HepG2 (cell line): ENCODE data around the gene LRRTM1. TPM values are rescaled to one million over a fixed set of nuclear protein-coding genes. Genes with fewer than 3 reads are reported as not detected.

Experiments used
- ATAC-seq: fragments of 200-7000 bp; cut with Tn5 transposase; 3 replicates; pipeline ENCODE4 v1.9.1; 2020; ENCODE audit warnings: mild to moderate bottlenecking, moderate library complexity
- BruUV-seq: library from RNA; stranded (reverse); fragments of 400-500 nt; replicated peaks from 2 replicates; lab custom pipeline; 2021; lab: Mats Ljungman, UMichigan
- CTCF ChIA-PET: fragments of 300-600 bp; formaldehyde crosslinking; extraction: SDS; loops from one replicate; lab custom pipeline; 2021; ENCODE audit warnings: low total read pairs, inconsistent platforms, low intra/inter-chr PET ratio; lab: Yijun Ruan, JAX
- POLR2A ChIA-PET: fragments of 350-600 bp; sonication (Branson Sonifier 250); formaldehyde crosslinking; loops from one replicate; lab custom pipeline; 2020; ENCODE audit warnings: antibody characterized with exemption, inconsistent platforms; lab: Yijun Ruan, JAX
- DNase-seq: peaks from one replicate; pipeline ENCODE4 v3.0.0-alpha.2; 2015; ENCODE audit warnings: low spot score
- FAIRE-seq: peaks from 3 replicates; lab custom pipeline; 2011; peaks lifted over from hg19 to GRCh38; lab: Jason Lieb, UNC
- H2AFZ ChIP-seq: one replicate; pipeline ENCODE4 v1.6.1; 2011; ENCODE audit warnings: low read length, inconsistent platforms
- H3K27ac ChIP-seq: fragments of 300-600 bp; 3 replicates; pipeline ENCODE4 v1.8.0; 2011; ENCODE audit warnings: mixed run types, mild to moderate bottlenecking, mixed read lengths, low read length, inconsistent platforms; ENCODE audit not compliant: insufficient read depth; ENCODE audit errors: extremely low read length
- H3K27me3 ChIP-seq, 2 experiments: fragments of 200-600 bp in 1 of 2; 2 replicates in 1 of 2; 3 replicates in 1 of 2; pipeline versions ENCODE4 v1.6.0 to v1.8.0; 2011; ENCODE audit warnings: low read length in 2 of 2, mild to moderate bottlenecking in 2 of 2, moderate library complexity in 2 of 2, inconsistent platforms in 1 of 2; ENCODE audit not compliant: insufficient read depth in 2 of 2, control insufficient read depth in 1 of 2
- H3K36me3 ChIP-seq, 2 experiments: fragments of 200-600 bp in 1 of 2; replicated peaks in 1 of 2; 2 replicates in 1 of 2; 3 replicates in 1 of 2; pipeline versions ENCODE4 v1.5.1 to v1.8.0; 2011; ENCODE audit warnings: low read length in 2 of 2, inconsistent platforms in 1 of 2; ENCODE audit not compliant: insufficient read depth in 2 of 2, control insufficient read depth in 1 of 2
- H3K4me1 ChIP-seq: 2 replicates; pipeline ENCODE4 v1.5.1; 2012; ENCODE audit warnings: low read length, inconsistent platforms; ENCODE audit not compliant: insufficient read depth
- H3K4me2 ChIP-seq: 2 replicates; pipeline ENCODE4 v1.6.0; 2011; ENCODE audit warnings: low read depth, low read length, inconsistent platforms
- H3K4me3 ChIP-seq, 3 experiments: fragments of 200-600 bp in 1 of 3; sonication (generic), shearing (Covaris generic) in 1 of 3; replicated peaks in 1 of 3; 2 replicates each; pipeline ENCODE4 v1.5.1; 2011 to 2016; ENCODE audit warnings: low read length in 3 of 3, inconsistent platforms in 2 of 3, low read depth in 2 of 3, mild to moderate bottlenecking in 2 of 3, control low read depth in 1 of 3, mixed read lengths in 1 of 3; ENCODE audit not compliant: insufficient read depth in 1 of 3
- H3K79me2 ChIP-seq: one replicate; pipeline ENCODE4 v1.6.1; 2011; ENCODE audit warnings: low read length, inconsistent platforms; ENCODE audit not compliant: insufficient read depth
- H3K9ac ChIP-seq: 2 replicates; pipeline ENCODE4 v1.6.0; 2011; ENCODE audit warnings: mild to moderate bottlenecking, low read depth, low read length, inconsistent platforms; ENCODE audit not compliant: insufficient read depth
- H3K9me3 ChIP-seq: 2 replicates; pipeline ENCODE4 v1.5.1; 2012; ENCODE audit warnings: mild to moderate bottlenecking, low read length
- H4K20me1 ChIP-seq: 2 replicates; pipeline ENCODE4 v1.6.0; 2011; ENCODE audit warnings: inconsistent platforms, mild to moderate bottlenecking, low read length, moderate library complexity; ENCODE audit not compliant: insufficient read depth
- MBNL3 ChIP-seq: fragments of 250-450 bp; sonication (Bioruptor Pico); conservative IDR thresholded peaks from 2 replicates; pipeline ENCODE4 v1.8.0; 2022; ENCODE audit warnings: mild to moderate bottlenecking, inconsistent platforms
- NFKB2 ChIP-seq: sonication (generic); formaldehyde crosslinking; IDR thresholded peaks from 2 replicates; pipeline ENCODE4 v1.4.0; 2020; ENCODE audit warnings: missing genetic modification reagents, borderline replicate concordance
- PTBP1 ChIP-seq: fragments of 200-400 bp; formaldehyde crosslinking; IDR thresholded peaks from 2 replicates; pipeline ENCODE4 v1.6.1; 2018; ENCODE audit warnings: low read length, low read depth; ENCODE audit not compliant: poor library complexity, severe bottlenecking
- ZBTB38 ChIP-seq: sonication (generic); formaldehyde crosslinking; IDR thresholded peaks from 2 replicates; pipeline ENCODE4 v1.5.1; 2020; ENCODE audit warnings: mild to moderate bottlenecking, missing genetic modification reagents
- ZNF83 ChIP-seq: sonication (generic); formaldehyde crosslinking; IDR thresholded peaks from 2 replicates; pipeline ENCODE4 v1.4.0; 2020; ENCODE audit warnings: missing genetic modification reagents, mild to moderate bottlenecking, borderline replicate concordance
- ZSCAN12 ChIP-seq: sonication (generic); formaldehyde crosslinking; IDR thresholded peaks from 2 replicates; pipeline ENCODE4 v1.9.0; 2021; ENCODE audit warnings: mild to moderate bottlenecking, missing genetic modification reagents
- ZSCAN20 ChIP-seq: sonication (generic); formaldehyde crosslinking; IDR thresholded peaks from 2 replicates; pipeline ENCODE4 v1.4.0; 2020; ENCODE audit warnings: missing genetic modification reagents, mild to moderate bottlenecking, borderline replicate concordance
- WGBS: methylation state at CpG from one replicate; pipeline ENCODE4 v1.1.6; 2017; ENCODE audit warnings: low lambda C conversion rate; 5-methylcytosine and 5-hydroxymethylcytosine counted together
- in situ Hi-C: cut with HindIII; loops from 2 replicates; pipeline ENCODE4 v1.10.0; 2017; ENCODE audit warnings: low pct_unique_long_range_greater_than_20kb; ENCODE audit not compliant: extremely low pct_ligation_motif_present
- intact Hi-C: fragments of 100-400 bp; cut with micrococcal nuclease; formaldehyde crosslinking; loops from one replicate; pipeline ENCODE4 v1.10.0; 2022; ENCODE audit not compliant: unreplicated experiment
- polyA plus RNA-seq, 8 experiments: library from polyadenylated mRNA; depleted of rRNA in 3 of 8; stranded (reverse) in 7 of 8; unstranded in 1 of 8; fragments of >200 nt; fragmentation: Illumina TruSeq in 4 of 8; extraction: Trizol in 4 of 8; gene quantifications; 2 replicates each; pipeline versions ENCODE4 v1.2.1 to v1.2.3, GENCODE V29; 2011 to 2016; ENCODE audit warnings: low read depth in 4 of 8, missing spikeins in 1 of 8, mixed read lengths in 1 of 8; ENCODE audit not compliant: insufficient read depth in 1 of 8
- total RNA-seq, 5 experiments: library from RNA; depleted of rRNA; stranded (reverse); fragments of >200 nt; fragmentation: Illumina TruSeq; extraction: Trizol; gene quantifications; 2 replicates each; pipeline ENCODE4 v1.2.3, GENCODE V29; 2016; ENCODE audit warnings: low read depth in 1 of 5
- TF ChIP-seq, protein P1 (sequence below): sonication (generic); formaldehyde crosslinking; IDR thresholded peaks from 2 replicates; pipeline ENCODE4 v1.5.0; 2020; ENCODE audit warnings: mild to moderate bottlenecking, missing genetic modification reagents
- TF ChIP-seq, protein P2 (sequence below): IDR thresholded peaks from 2 replicates; pipeline ENCODE4 v1.6.1; 2012; ENCODE audit warnings: low read depth, low read length, improper control_type of control experiment
- TF ChIP-seq, protein P3 (sequence below): sonication (generic); formaldehyde crosslinking; IDR thresholded peaks from 2 replicates; pipeline ENCODE4 v1.5.1; 2020; ENCODE audit warnings: missing genetic modification reagents, mild to moderate bottlenecking, borderline replicate concordance
- TF ChIP-seq, protein P4 (sequence below): sonication (generic); formaldehyde crosslinking; IDR thresholded peaks from 2 replicates; pipeline ENCODE4 v1.5.0; 2020; ENCODE audit warnings: missing genetic modification reagents

LRRTM1 gene
- total and polyA plus RNA-seq, 2 of the 13 experiments (the other 11 are each of a cell fraction or from before 2014, with no cell fraction given) = not detected

DNA sequence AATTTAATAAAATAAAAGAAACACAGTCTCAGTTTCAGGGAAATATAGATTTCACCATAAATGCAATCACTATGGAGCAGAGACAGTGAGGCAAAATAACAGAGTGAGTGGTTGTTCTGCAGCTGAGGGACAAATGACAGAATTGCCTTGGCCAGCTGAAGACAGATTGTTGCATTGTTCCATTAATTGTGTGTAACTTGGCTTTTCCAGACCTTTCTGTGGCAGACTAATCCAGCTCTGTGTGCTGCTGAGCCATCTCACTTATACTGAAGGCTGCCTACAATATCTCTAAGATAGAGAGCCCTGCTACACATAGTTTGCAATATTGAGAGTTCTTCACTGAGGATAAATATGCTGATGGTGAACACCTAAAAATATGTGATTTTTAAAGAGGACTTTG is 11.5 kb downstream of the LRRTM1 start (continued):
- TF ChIP-seq, protein P1, sequence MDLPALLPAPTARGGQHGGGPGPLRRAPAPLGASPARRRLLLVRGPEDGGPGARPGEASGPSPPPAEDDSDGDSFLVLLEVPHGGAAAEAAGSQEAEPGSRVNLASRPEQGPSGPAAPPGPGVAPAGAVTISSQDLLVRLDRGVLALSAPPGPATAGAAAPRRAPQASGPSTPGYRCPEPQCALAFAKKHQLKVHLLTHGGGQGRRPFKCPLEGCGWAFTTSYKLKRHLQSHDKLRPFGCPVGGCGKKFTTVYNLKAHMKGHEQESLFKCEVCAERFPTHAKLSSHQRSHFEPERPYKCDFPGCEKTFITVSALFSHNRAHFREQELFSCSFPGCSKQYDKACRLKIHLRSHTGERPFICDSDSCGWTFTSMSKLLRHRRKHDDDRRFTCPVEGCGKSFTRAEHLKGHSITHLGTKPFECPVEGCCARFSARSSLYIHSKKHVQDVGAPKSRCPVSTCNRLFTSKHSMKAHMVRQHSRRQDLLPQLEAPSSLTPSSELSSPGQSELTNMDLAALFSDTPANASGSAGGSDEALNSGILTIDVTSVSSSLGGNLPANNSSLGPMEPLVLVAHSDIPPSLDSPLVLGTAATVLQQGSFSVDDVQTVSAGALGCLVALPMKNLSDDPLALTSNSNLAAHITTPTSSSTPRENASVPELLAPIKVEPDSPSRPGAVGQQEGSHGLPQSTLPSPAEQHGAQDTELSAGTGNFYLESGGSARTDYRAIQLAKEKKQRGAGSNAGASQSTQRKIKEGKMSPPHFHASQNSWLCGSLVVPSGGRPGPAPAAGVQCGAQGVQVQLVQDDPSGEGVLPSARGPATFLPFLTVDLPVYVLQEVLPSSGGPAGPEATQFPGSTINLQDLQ (CRISPR knock-in tag) = no peak
- TF ChIP-seq, protein P2, sequence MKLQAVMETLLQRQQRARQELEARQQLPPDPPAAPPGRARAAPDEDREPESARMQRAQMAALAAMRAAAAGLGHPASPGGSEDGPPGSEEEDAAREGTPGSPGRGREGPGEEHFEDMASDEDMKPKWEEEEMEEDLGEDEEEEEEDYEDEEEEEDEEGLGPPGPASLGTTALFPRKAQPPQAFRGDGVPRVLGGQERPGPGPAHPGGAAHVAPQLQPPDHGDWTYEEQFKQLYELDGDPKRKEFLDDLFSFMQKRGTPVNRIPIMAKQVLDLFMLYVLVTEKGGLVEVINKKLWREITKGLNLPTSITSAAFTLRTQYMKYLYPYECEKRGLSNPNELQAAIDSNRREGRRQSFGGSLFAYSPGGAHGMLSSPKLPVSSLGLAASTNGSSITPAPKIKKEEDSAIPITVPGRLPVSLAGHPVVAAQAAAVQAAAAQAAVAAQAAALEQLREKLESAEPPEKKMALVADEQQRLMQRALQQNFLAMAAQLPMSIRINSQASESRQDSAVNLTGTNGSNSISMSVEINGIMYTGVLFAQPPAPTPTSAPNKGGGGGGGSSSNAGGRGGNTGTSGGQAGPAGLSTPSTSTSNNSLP = no peak
- no peak for TF ChIP-seq MBNL3

DNA sequence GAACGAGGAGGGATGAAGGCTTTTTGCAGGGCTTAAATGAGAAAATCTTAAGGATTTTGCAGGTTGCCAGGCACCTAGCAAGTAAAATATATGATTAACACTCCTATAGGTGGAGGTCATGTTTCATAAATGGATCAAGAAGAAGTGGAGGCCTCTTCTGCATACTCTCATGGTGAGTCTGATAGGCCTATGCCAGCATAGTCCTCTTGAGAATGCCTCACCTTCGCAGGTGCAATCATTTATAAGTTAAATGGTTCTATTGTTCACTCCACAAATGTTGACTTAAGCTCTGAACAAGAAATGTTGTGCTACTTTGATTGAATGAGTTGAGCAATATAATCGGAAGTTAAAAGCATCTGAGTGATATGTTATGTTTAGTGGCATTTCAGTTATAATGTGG is 12.1 kb downstream of the LRRTM1 start:
- H3K36me3 ChIP-seq = no peaks in the 10 kb centered on the region
- no peaks in the 10 kb centered on the region for H3K27me3 ChIP-seq
- no peak overlapping the region for H3K4me2 ChIP-seq
- ATAC-seq = no peak
- H3K9ac ChIP-seq = no peak overlapping the region
- POLR2A ChIA-PET = no interaction called here
- no peak overlapping the region for H2AFZ ChIP-seq
- H3K9me3 ChIP-seq = no peaks in the 10 kb centered on the region
- no peaks in the 10 kb centered on the region for H3K4me1 ChIP-seq
- H3K79me2 ChIP-seq = no peaks in the 10 kb centered on the region
- CTCF ChIA-PET = no interaction called here
- in situ Hi-C loops (no loop called here), intact Hi-C loops (no loop called here)
- H4K20me1 ChIP-seq = no peaks in the 10 kb centered on the region
- WGBS = 0% methylated on average over 3 of the region's 3 CpGs
- BruUV-seq = no TSS peak
- no peak for DNase-seq
- no peak overlapping the region for H3K4me3 ChIP-seq
- FAIRE-seq = no peak
- H3K27ac ChIP-seq = no peak overlapping the region
- TF ChIP-seq ZSCAN12 (CRISPR knock-in tag) = no peak
- TF ChIP-seq PTBP1 = no peak
- TF ChIP-seq, protein P3, sequence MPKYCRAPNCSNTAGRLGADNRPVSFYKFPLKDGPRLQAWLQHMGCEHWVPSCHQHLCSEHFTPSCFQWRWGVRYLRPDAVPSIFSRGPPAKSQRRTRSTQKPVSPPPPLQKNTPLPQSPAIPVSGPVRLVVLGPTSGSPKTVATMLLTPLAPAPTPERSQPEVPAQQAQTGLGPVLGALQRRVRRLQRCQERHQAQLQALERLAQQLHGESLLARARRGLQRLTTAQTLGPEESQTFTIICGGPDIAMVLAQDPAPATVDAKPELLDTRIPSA (CRISPR knock-in tag) = no peak
- TF ChIP-seq NFKB2 (CRISPR knock-in tag) = no peak
- TF ChIP-seq, protein P4, sequence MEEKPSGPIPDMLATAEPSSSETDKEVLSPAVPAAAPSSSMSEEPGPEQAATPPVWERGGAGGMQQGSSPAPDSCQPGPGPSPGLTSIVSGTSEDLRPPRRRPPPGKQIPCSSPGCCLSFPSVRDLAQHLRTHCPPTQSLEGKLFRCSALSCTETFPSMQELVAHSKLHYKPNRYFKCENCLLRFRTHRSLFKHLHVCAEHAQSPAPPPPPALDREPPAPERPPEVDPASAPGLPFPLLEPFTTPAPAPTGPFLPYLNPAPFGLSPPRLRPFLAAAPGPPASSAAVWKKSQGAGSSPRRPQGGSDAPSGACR (CRISPR knock-in tag) = no peak
- TF ChIP-seq ZNF83 (CRISPR knock-in tag) = no peak
- TF ChIP-seq ZSCAN20 (CRISPR knock-in tag) = no peak
- no peak for TF ChIP-seq ZBTB38 (CRISPR knock-in tag)
